GM23248 (cell line): ENCODE data around the gene TBC1D2B. TPM values are rescaled to one million over a fixed set of nuclear protein-coding genes. Genes with fewer than 3 reads are reported as not detected.
"Not testable (repeated sequence)": the region's sequence is repeated elsewhere in the genome, so short reads cannot be mapped to it uniquely, and the experiment has no call there.

Experiments
- DNase-seq: peaks from one replicate; pipeline ENCODE4 v3.0.0-alpha.2; 2015
- H2AFZ ChIP-seq: fragments of 200-600 bp; sonication (generic); 2 replicates; pipeline ENCODE4 v1.6.1; 2016; ENCODE audit warnings: antibody characterized with exemption
- H3F3A ChIP-seq: fragments of 200-600 bp; sonication (generic); 2 replicates; pipeline ENCODE4 v1.6.1; 2016; ENCODE audit warnings: mild to moderate bottlenecking, antibody characterized with exemption, mixed run types; ENCODE audit not compliant: insufficient read depth
- H3K27ac ChIP-seq: fragments of 200-600 bp; sonication (generic); 2 replicates; pipeline ENCODE4 v1.5.1; 2016; ENCODE audit warnings: mild to moderate bottlenecking
- H3K27me3 ChIP-seq: fragments of 200-600 bp; sonication (generic); replicated peaks from 2 replicates; pipeline ENCODE4 v1.6.1; 2016; ENCODE audit warnings: mild to moderate bottlenecking; ENCODE audit not compliant: insufficient read depth
- H3K36me3 ChIP-seq: fragments of 200-600 bp; sonication (generic); 2 replicates; pipeline ENCODE4 v1.6.1; 2016; ENCODE audit warnings: low read depth, mild to moderate bottlenecking
- H3K4me1 ChIP-seq: fragments of 200-600 bp; sonication (generic); 2 replicates; pipeline ENCODE4 v1.6.1; 2016; ENCODE audit warnings: mild to moderate bottlenecking; ENCODE audit not compliant: insufficient read depth
- H3K4me2 ChIP-seq: fragments of 200-600 bp; sonication (generic); one replicate; pipeline ENCODE4 v1.6.1; 2016; ENCODE audit warnings: mild to moderate bottlenecking; ENCODE audit not compliant: unreplicated experiment
- H3K4me3 ChIP-seq: fragments of 200-600 bp; sonication (generic); 2 replicates; pipeline ENCODE4 v1.5.1; 2016; ENCODE audit warnings: mild to moderate bottlenecking
- H3K79me2 ChIP-seq: fragments of 200-600 bp; sonication (generic); 2 replicates; pipeline ENCODE4 v1.6.1; 2016; ENCODE audit warnings: mild to moderate bottlenecking; ENCODE audit not compliant: insufficient read depth
- H3K9ac ChIP-seq: fragments of 200-600 bp; sonication (generic); 2 replicates; pipeline ENCODE4 v1.6.1; 2016; ENCODE audit warnings: mild to moderate bottlenecking
- H3K9me2 ChIP-seq: fragments of 200-600 bp; sonication (generic); 2 replicates; pipeline ENCODE4 v1.6.1; 2016; ENCODE audit warnings: mixed run types, mild to moderate bottlenecking, moderate library complexity; ENCODE audit not compliant: insufficient read depth
- H3K9me3 ChIP-seq: fragments of 200-600 bp; sonication (generic); one replicate; pipeline ENCODE4 v1.6.1; 2017; ENCODE audit warnings: low read depth
- H4K20me1 ChIP-seq: fragments of 200-600 bp; sonication (generic); 2 replicates; pipeline ENCODE4 v1.6.0; 2016; ENCODE audit not compliant: insufficient read depth
- EZH2 ChIP-seq: fragments of 200-600 bp; sonication (generic); IDR thresholded peaks from 2 replicates; pipeline ENCODE4 v1.6.1; 2018; ENCODE audit warnings: antibody characterized with exemption, mild to moderate bottlenecking; ENCODE audit not compliant: insufficient read depth, poor library complexity, severe bottlenecking
- EZH2phosphoT487 ChIP-seq: fragments of 200-600 bp; sonication (generic); IDR thresholded peaks from 2 replicates; pipeline ENCODE4 v1.6.1; 2018; ENCODE audit warnings: antibody characterized with exemption, moderate library complexity, mild to moderate bottlenecking, low read depth; ENCODE audit not compliant: insufficient read depth
- WGBS, 2 experiments: methylation state at CpG; one replicate each; pipeline ENCODE4 v1.1.6; 2015 to 2017; ENCODE audit warnings: low lambda C conversion rate in 2 of 2, low coverage in 1 of 2; ENCODE audit errors: missing lambda C conversion rate in 2 of 2; 5-methylcytosine and 5-hydroxymethylcytosine counted together
- in situ Hi-C: fragments of 300-500 bp; cut with MboI; formaldehyde crosslinking; loops from 2 replicates; pipeline ENCODE4 v1.15.0; 2020
- polyA plus RNA-seq: library from polyadenylated mRNA; unstranded; fragments of >200 nt; fragmentation: Nextera tagmentation; extraction: Ambion mirVana; gene quantifications from 2 replicates; pipeline ENCODE4 v1.2.1, GENCODE V29; 2016
- total RNA-seq: library from RNA; depleted of rRNA; stranded (reverse); fragments of >200 nt; shearing (Covaris generic); gene quantifications from 2 replicates; pipeline ENCODE4 v1.2.3, GENCODE V29; 2014

Gene TBC1D2B
- total and polyA plus RNA-seq, 2 experiments from 2014 or later: 11.1 to 40.5 TPM

- Histone ChIP-seq H3K9me2 (no peaks in the 10 kb centered on the region), H3K4me3 (no peak overlapping the region), H2AFZ (no peak overlapping the region), H3K9ac (no peak overlapping the region), H3K4me2 (no peak overlapping the region), H3K27me3 (0 out of 2 replicates have a peak, but pooled peaks cover 3% of the 10 kb centered on the region), H3K36me3 (no peaks in the 10 kb centered on the region), H3K27ac (no peak overlapping the region), H4K20me1 (no peaks in the 10 kb centered on the region), H3F3A (no peaks in the 10 kb centered on the region), H3K4me1 (no peaks in the 10 kb centered on the region), H3K79me2 (no peaks in the 10 kb centered on the region), H3K9me3 (no peaks in the 10 kb centered on the region)
- peak; percentile 64 for DNase-seq
- WGBS, 2 experiments: 0 to 2% methylated on average over 4 of the region's 4 CpGs
- no peak for TF ChIP-seq EZH2
- TF ChIP-seq EZH2phosphoT487: no peak
- in situ Hi-C loops: loop anchor here (5.0 to 10.0 kb wide), 2 partner anchors 141 to 268 kb away; partner anchors contain the start of gene ACSBG1
These were observed 110.8 kb downstream of the TBC1D2B start for GRCh38 chr15:77966540-77967234.

DNA sequence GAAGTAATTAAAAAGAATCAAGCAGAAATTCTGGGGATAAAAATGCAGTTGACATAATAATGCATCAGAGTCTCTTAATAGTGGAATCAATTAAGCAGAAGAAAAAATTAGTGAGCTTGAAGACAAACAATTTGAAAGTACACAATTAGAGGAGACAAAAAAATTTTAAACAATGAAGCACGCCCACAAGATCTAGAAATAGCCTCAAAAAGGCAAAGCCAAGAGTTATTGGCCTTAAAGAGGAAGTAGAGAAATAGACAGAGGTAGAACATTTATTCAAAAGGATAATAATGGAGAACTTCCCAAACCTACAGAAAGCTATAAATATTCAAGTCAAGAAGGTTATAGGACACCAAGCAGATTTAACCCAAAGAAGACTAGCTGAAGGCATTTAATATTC lies 113.3 kb downstream of the TBC1D2B start:
- Histone ChIP-seq H3K36me3 (no peaks in the 10 kb centered on the region), H3K9me3 (no peaks in the 10 kb centered on the region), H3K4me2 (no peak overlapping the region), H3K27me3 (0 out of 2 replicates have a peak, but pooled peaks cover 3% of the 10 kb centered on the region), H3K79me2 (no peaks in the 10 kb centered on the region), H3F3A (no peaks in the 10 kb centered on the region), H2AFZ (no peak overlapping the region), H3K9ac (no peak overlapping the region), H4K20me1 (no peaks in the 10 kb centered on the region), H3K9me2 (no peaks in the 10 kb centered on the region), H3K4me1 (no peaks in the 10 kb centered on the region), H3K4me3 (no peak overlapping the region), H3K27ac (no peak overlapping the region)
- DNase-seq: no peak
- WGBS, 2 experiments: 79 to 85% methylated on average over 1 of the region's 1 CpG
- TF ChIP-seq EZH2phosphoT487: no peak
- in situ Hi-C loops: loop anchor here (10.0 kb wide), 1 partner anchor 271 kb away; the partner anchor contains the start of gene ACSBG1

GRCh38 chr15:77959432-77959879 lies 118.1 kb downstream of the TBC1D2B start:
- Histone ChIP-seq H3K9ac (no peak overlapping the region), H3K9me3 (no peaks in the 10 kb centered on the region), H3K9me2 (no peaks in the 10 kb centered on the region), H4K20me1 (no peaks in the 10 kb centered on the region), H2AFZ (peak overlapping the region; percentile 42), H3K27me3 (peaks cover 13% of the 10 kb centered on the region; the same call in 1 of the 2 replicates), H3K4me2 (peak overlapping the region; percentile 58), H3K79me2 (no peaks in the 10 kb centered on the region), H3K27ac (no peak overlapping the region), H3K4me3 (peak overlapping the region; percentile 50), H3F3A (no peaks in the 10 kb centered on the region), H3K36me3 (no peaks in the 10 kb centered on the region), H3K4me1 (no peaks in the 10 kb centered on the region)
- 2% methylated on average over 17 of the region's 17 CpGs for WGBS, 2 experiments
- in situ Hi-C loops: no loop called here
- peak; percentile 76 for DNase-seq
- TF ChIP-seq EZH2phosphoT487 (no peak), EZH2 (no peak)

- DNase-seq: not testable (repeated sequence)
These were observed 118.6 kb downstream of the TBC1D2B start for GRCh38 chr15:77958716-77959431.

DNA sequence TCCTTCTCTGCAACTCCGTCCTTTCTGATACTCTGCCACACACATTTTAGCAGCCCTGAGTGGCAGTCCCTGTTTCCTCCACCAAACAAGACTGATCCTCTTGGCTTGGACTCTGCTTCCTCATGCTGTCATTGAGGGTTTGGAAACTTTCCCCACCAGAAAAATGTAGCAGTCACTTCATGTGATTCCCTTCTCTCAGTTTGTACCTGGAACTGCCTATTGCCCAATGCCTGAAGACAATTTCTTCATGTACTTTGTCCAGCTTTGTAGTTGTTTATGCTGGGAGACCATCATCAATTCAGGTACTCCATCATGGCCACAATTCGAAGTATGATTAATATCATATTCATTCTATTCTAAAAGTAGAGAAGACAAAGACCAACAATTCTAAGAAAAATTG lies 119.5 kb downstream of the TBC1D2B start:
- H3K9ac ChIP-seq, H3K27me3 ChIP-seq, H3K4me3 ChIP-seq, H3F3A ChIP-seq, H2AFZ ChIP-seq, H3K9me2 ChIP-seq, H3K79me2 ChIP-seq, H4K20me1 ChIP-seq, H3K27ac ChIP-seq, H3K4me2 ChIP-seq, in situ Hi-C loops, H3K9me3 ChIP-seq, H3K4me1 ChIP-seq, H3K36me3 ChIP-seq, DNase-seq: not testable (repeated sequence)
- 62 to 81% methylated on average over 2 of the region's 2 CpGs for WGBS, 2 experiments

More at GRCh38 chr15:77958716-77959431, 118.6 kb downstream of the TBC1D2B start:
- H3F3A ChIP-seq, in situ Hi-C loops, H3K27ac ChIP-seq, H3K4me1 ChIP-seq, H4K20me1 ChIP-seq, H3K9me3 ChIP-seq, H3K9me2 ChIP-seq, H3K9ac ChIP-seq, H3K79me2 ChIP-seq, H3K36me3 ChIP-seq: not testable (repeated sequence)
- H3K4me2 ChIP-seq: peak overlapping the region; percentile 58
- WGBS, 2 experiments: 46 to 50% methylated on average over 7 of the region's 7 CpGs
- H2AFZ ChIP-seq: peak overlapping the region; percentile 42
- H3K27me3 ChIP-seq: peaks cover 11% of the 10 kb centered on the region; the same call in 1 of the 2 replicates
- H3K4me3 ChIP-seq: peak overlapping the region; percentile 50

GRCh38 chr15:77953926-77954325 lies 123.6 kb downstream of the TBC1D2B start:
- WGBS, 2 experiments: 57 to 60% methylated on average over 5 of the region's 5 CpGs
- in situ Hi-C loops, H3K36me3 ChIP-seq, H3K9ac ChIP-seq, H4K20me1 ChIP-seq, H3K9me3 ChIP-seq, H3K27me3 ChIP-seq, H3K79me2 ChIP-seq, H3K9me2 ChIP-seq, H3K4me3 ChIP-seq, H3K4me1 ChIP-seq, H3F3A ChIP-seq, H3K4me2 ChIP-seq, H3K27ac ChIP-seq, H2AFZ ChIP-seq: not testable (repeated sequence)
- peak; percentile 36 for DNase-seq
